Naive thymus-derived CD8-positive, alpha-beta T cell (primary cell): ENCODE results near the gene LEKR1. TPM values are rescaled to one million over a fixed set of nuclear protein-coding genes. Genes with fewer than 3 reads are reported as not detected.

Source experiments
- ATAC-seq, 2 donors: fragments of 150-1000 bp; cut with Tn5 transposase in 1 of 2; sonication (Bioruptor Pico), chemical (Tn5 transposase) in 1 of 2; 1 replicate in 1 of 2; 2 replicates in 1 of 2; pipeline ENCODE4 v1.10.0; 2021; ENCODE audit warnings: mild to moderate bottlenecking in 2 of 2, moderate library complexity in 2 of 2
- POLR2A ChIA-PET: fragments of 350-600 bp; sonication (Branson Sonifier 250); formaldehyde crosslinking; loops from one replicate; lab custom pipeline; 2021; ENCODE audit warnings: antibody characterized with exemption; lab: Charles Lee
- DNase-seq, 10 donors: peaks; one replicate each; pipeline versions ENCODE4 v3.0.0 to v3.0.0-alpha.2; 2020 to 2022
- H3K27ac Mint-ChIP-seq, 10 donors: one replicate each; pipeline ENCODE4 v1.8.0; 2020 to 2022; ENCODE audit warnings: mild to moderate bottlenecking in 10 of 10, mixed read lengths in 10 of 10, moderate library complexity in 4 of 10, inconsistent platforms in 1 of 10
- H3K27me3 Mint-ChIP-seq, 5 donors: one replicate each; pipeline ENCODE4 v1.8.0; 2021 to 2022; ENCODE audit warnings: mixed read lengths in 5 of 5
- H3K36me3 Mint-ChIP-seq, 3 donors: one replicate each; pipeline ENCODE4 v1.8.0; 2020 to 2022; ENCODE audit warnings: mixed read lengths in 3 of 3, mild to moderate bottlenecking in 2 of 3, inconsistent platforms in 1 of 3
- H3K4me1 Mint-ChIP-seq, 4 donors: one replicate each; pipeline ENCODE4 v1.8.0; 2021 to 2022; ENCODE audit warnings: mixed read lengths in 4 of 4
- H3K4me3 Mint-ChIP-seq, 10 donors: one replicate each; pipeline ENCODE4 v1.8.0; 2020 to 2022; ENCODE audit warnings: mild to moderate bottlenecking in 10 of 10, mixed read lengths in 10 of 10, moderate library complexity in 6 of 10, inconsistent platforms in 1 of 10
- H3K9me3 Mint-ChIP-seq, 9 donors: one replicate each; pipeline ENCODE4 v1.8.0; 2020 to 2022; ENCODE audit warnings: mixed read lengths in 9 of 9, mild to moderate bottlenecking in 3 of 9, inconsistent platforms in 1 of 9, moderate library complexity in 1 of 9
- polyA plus RNA-seq, 3 donors: library from polyadenylated mRNA; unstranded; fragments of 300-500 nt; fragmentation: Illumina TruSeq; gene quantifications; one replicate each; pipeline ENCODE4 v1.2.3, GENCODE V29; 2021
- total RNA-seq, 8 experiments: library from RNA in 2 of 8; stranded (reverse) in 2 of 8; gene quantifications; one replicate each; pipeline ENCODE4 v1.2.3 and lab custom pipeline; 2021 to 2026

Gene LEKR1
- total and polyA plus RNA-seq, 5 experiments from 2014 or later, result 0.33 to 3.0 (median 1.4) TPM

GRCh38 chr3:156811089-156811862, 14.9 kb upstream of the LEKR1 start:
- peaks cover 5 to 49% (median 23%) of the 10 kb centered on the region in 3 donors for H3K36me3 Mint-ChIP-seq
- no peaks in the 10 kb centered on the region for H3K27me3 Mint-ChIP-seq
- POLR2A ChIA-PET, result no interaction called here
- no peak overlapping the region for H3K4me3 Mint-ChIP-seq
- H3K4me1 Mint-ChIP-seq, result peaks cover 8 to 18% (median 11%) of the 10 kb centered on the region in 4 donors
- H3K9me3 Mint-ChIP-seq, result peaks cover 4 to 43% (median 17%) of the 10 kb centered on the region in 9 donors
- DNase-seq (no peak), ATAC-seq (no peak)
- H3K27ac Mint-ChIP-seq, result no peak overlapping the region

DNA sequence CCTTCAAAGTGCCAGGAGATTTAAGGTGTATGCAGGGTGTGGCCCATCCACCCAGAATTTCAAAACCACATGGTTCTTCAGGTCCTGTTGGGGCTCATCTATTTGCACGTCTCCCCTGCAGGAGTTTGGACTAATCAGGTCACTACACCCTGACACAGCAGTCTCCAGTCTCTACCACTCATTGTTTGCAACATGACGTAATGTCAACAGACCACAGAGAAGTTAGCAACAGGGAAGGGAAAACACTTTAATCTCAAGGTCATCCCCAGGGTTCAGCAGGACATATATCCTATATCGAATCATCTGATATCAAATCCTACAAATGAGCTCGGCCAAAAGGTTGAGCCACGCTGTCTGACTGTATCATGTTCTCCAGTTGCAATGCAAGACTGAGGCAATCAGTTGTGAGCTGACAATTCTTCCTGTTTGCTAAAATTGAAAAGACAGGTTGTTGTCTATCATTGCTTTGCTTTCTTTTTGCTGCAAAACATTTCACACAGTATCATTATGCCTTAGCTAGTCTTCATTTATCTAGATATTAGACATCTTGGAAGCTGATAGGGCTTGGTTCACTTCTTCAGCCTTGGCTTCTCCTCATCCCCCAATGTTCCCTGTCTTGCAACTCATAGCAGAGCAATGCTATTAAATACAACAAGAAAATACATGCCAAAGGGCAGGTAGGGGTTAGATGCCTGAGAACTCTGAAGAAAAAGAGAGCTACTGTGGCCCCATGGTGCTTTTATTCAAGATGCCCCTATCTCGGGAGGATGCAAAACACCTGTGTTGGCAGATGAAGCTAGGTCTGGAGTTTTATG, 13.4 kb upstream of the LEKR1 start:
- no peak for ATAC-seq
- no peak overlapping the region for H3K4me3 Mint-ChIP-seq
- peaks cover 4 to 33% (median 7%) of the 10 kb centered on the region in 9 donors for H3K9me3 Mint-ChIP-seq
- H3K36me3 Mint-ChIP-seq, result peaks cover 5 to 46% (median 19%) of the 10 kb centered on the region in 3 donors
- H3K27ac Mint-ChIP-seq, result peak overlapping the region in 3 of 10 donors; percentile 22 to 75 (median 25)
- no peak for DNase-seq
- H3K27me3 Mint-ChIP-seq, result no peaks in the 10 kb centered on the region
- POLR2A ChIA-PET, result no interaction called here
- H3K4me1 Mint-ChIP-seq, result peaks cover 12 to 25% (median 21%) of the 10 kb centered on the region in 4 donors

GRCh38 chr3:156814295-156814694, 11.9 kb upstream of the LEKR1 start:
- Mint-ChIP-seq H3K9me3 (peaks cover 0 to 24% (median 7%) of the 10 kb centered on the region in 9 donors), H3K27ac (peak overlapping the region in 1 of 10 donors; percentile 28), H3K4me1 (peaks cover 17 to 35% (median 26%) of the 10 kb centered on the region in 4 donors), H3K36me3 (peaks cover 5 to 38% (median 14%) of the 10 kb centered on the region in 3 donors), H3K4me3 (no peak overlapping the region), H3K27me3 (no peaks in the 10 kb centered on the region)
- ATAC-seq, result no peak
- no peak for DNase-seq
- POLR2A ChIA-PET, result no interaction called here

DNA sequence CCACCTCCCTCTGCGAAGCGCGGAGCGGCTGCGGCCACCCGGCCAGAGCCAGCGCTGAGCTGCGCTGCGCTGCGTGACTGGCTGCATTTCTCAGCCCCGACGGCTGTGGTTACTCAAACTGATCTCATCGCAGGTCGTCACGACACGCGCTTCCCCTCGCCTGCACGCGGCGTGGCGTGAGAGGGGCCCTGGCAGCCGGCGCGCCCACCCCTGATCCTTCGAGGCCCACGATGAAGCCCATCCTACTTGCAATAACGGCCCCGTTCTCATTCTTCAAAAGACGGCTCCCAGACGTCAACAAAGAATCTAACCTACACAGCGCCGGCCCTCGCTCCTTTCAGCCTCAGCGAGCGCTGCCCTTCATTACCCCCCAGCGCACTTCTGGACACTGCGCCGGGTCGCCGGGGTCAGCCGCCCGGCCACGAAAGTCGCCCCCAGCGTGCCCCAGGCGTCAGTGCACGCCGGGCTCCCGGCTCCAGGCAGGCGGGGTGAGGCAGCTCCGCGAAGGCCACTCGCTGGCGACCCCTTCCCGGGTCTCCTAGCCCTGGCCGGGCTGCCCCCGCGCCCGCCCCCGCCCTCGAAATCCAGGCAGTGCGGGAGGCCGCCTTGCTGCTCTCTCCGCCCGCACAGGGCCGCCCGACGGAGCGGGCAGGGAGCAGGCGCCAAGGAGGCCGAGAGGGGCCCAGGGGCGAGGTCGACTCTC, 9.9 kb upstream of the LEKR1 start:
- Mint-ChIP-seq H3K27ac (peak overlapping the region; percentile 89 to 98 (median 96)), H3K36me3 (peaks cover 0 to 22% (median 4%) of the 10 kb centered on the region in 3 donors), H3K4me3 (peak overlapping the region; percentile 90 to 97 (median 95)), H3K27me3 (no peaks in the 10 kb centered on the region), H3K4me1 (peaks cover 15 to 35% (median 26%) of the 10 kb centered on the region in 4 donors), H3K9me3 (peaks cover 0 to 12% (median 0%) of the 10 kb centered on the region in 9 donors)
- POLR2A ChIA-PET, result interaction anchor here (0.7 to 3.3 kb wide), 5 partner anchors 9 to 344 kb away, joined by 3 to 34 read pairs (median 5); partner anchors contain the start of genes CCNL1 and TIPARP
- DNase-seq (peak; percentile 11 to 80 (median 40)), ATAC-seq (peak; percentile 24 to 42)

DNA sequence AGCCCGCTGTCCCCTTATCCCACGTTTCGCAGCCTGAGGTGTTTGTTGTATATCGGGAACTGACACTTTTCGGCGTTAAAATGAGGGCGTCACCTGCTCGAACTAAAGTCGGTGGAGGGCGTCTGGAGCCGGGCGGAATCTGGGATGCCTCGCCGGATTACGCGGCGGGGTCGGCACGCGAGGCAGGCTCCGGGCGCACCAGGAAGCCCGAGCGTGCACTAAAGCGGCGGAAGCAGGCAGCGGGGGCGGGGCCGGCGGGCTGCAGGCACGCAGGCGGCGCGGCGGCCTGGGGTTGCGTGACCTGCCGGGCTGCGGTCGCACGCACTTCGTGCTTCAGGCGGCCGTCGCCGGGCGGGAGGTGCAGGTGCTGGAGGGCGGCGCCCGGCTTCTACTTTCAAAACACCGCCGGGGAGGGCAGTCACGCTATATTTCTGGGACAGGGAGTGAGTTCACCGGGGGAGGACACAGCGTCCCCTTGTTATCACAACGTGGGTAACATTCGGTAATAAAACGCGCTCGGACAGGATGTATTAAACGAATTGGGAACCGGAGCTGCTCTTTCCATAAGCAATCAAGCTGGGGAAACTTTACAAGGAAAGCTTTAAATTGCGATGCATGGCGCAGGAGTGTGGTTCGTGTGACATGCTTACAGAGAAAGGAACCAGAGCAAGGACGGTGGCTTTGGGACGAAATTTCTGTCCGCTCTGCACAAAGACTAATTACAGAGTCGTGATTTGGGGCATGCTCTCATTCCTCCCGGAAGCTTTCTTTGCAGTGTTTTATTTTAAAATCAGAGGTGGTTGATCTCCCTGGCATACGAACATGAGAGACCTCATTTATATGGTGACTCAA, 9.1 kb upstream of the LEKR1 start:
- no peaks in the 10 kb centered on the region for H3K27me3 Mint-ChIP-seq
- peaks cover 15 to 35% (median 26%) of the 10 kb centered on the region in 4 donors for H3K4me1 Mint-ChIP-seq
- H3K36me3 Mint-ChIP-seq, result peaks cover 0 to 16% (median 4%) of the 10 kb centered on the region in 3 donors
- peak overlapping the region; percentile 89 to 98 (median 96) for H3K27ac Mint-ChIP-seq
- H3K9me3 Mint-ChIP-seq, result peaks cover 0 to 8% (median 0%) of the 10 kb centered on the region in 9 donors
- ATAC-seq (peak; percentile 83 to 87), DNase-seq (peak; percentile 70 to 90 (median 80))
- H3K4me3 Mint-ChIP-seq, result peak overlapping the region; percentile 90 to 97 (median 95)
- POLR2A ChIA-PET, result interaction anchor here (0.6 to 3.3 kb wide), 16 partner anchors 8 to 358 kb away, joined by 3 to 34 read pairs (median 3); partner anchors contain the start of genes CCNL1 and TIPARP

- Mint-ChIP-seq H3K27me3 (no peaks in the 10 kb centered on the region), H3K36me3 (peaks cover 0 to 11% (median 4%) of the 10 kb centered on the region in 3 donors), H3K4me3 (peak overlapping the region; percentile 90 to 97 (median 95)), H3K9me3 (peaks cover 0 to 4% (median 0%) of the 10 kb centered on the region in 9 donors), H3K27ac (peak overlapping the region; percentile 89 to 98 (median 96)), H3K4me1 (peaks cover 15 to 33% (median 24%) of the 10 kb centered on the region in 4 donors)
- ATAC-seq (peak in 1 of 2 donors; percentile 1), DNase-seq (no peak)
- POLR2A ChIA-PET, result interaction anchor here (0.7 to 3.3 kb wide), 12 partner anchors 8 to 358 kb away, joined by 3 to 34 read pairs (median 4); partner anchors contain the start of genes CCNL1 and TIPARP
Measured at GRCh38 chr3:156817646-156818272, 8.4 kb upstream of the LEKR1 start.

- Mint-ChIP-seq H3K4me1 (peaks cover 15 to 31% (median 24%) of the 10 kb centered on the region in 4 donors), H3K4me3 (peak overlapping the region; percentile 19 to 97 (median 95)), H3K9me3 (peaks cover 0 to 4% (median 0%) of the 10 kb centered on the region in 9 donors), H3K27me3 (no peaks in the 10 kb centered on the region), H3K27ac (peak overlapping the region in 9 of 10 donors; percentile 83 to 98 (median 96)), H3K36me3 (peaks cover 0 to 9% (median 4%) of the 10 kb centered on the region in 3 donors)
- DNase-seq, result no peak
- no peak for ATAC-seq
- POLR2A ChIA-PET, result interaction anchor here (1.1 to 3.3 kb wide), 5 partner anchors 9 to 342 kb away, joined by 3 to 34 read pairs (median 13); partner anchors contain the start of genes CCNL1 and TIPARP
Measured at GRCh38 chr3:156818273-156818651, 7.9 kb upstream of the LEKR1 start.

- peak overlapping the region in 1 of 10 donors; percentile 52 for H3K4me3 Mint-ChIP-seq
- H3K9me3 Mint-ChIP-seq, result peaks cover 0 to 3% (median 0%) of the 10 kb centered on the region in 9 donors
- DNase-seq, result no peak
- peak overlapping the region in 7 of 10 donors; percentile 15 to 72 (median 62) for H3K27ac Mint-ChIP-seq
- peaks cover 15 to 27% (median 23%) of the 10 kb centered on the region in 4 donors for H3K4me1 Mint-ChIP-seq
- POLR2A ChIA-PET, result interaction anchor here (1.1 to 3.3 kb wide), 3 partner anchors 144 to 341 kb away, joined by 3 to 34 read pairs (median 15); partner anchors contain the start of genes CCNL1 and TIPARP
- ATAC-seq, result no peak
- H3K27me3 Mint-ChIP-seq, result no peaks in the 10 kb centered on the region
- peaks cover 0 to 4% (median 4%) of the 10 kb centered on the region in 3 donors for H3K36me3 Mint-ChIP-seq
Measured at GRCh38 chr3:156818890-156819289, 7.3 kb upstream of the LEKR1 start.

DNA sequence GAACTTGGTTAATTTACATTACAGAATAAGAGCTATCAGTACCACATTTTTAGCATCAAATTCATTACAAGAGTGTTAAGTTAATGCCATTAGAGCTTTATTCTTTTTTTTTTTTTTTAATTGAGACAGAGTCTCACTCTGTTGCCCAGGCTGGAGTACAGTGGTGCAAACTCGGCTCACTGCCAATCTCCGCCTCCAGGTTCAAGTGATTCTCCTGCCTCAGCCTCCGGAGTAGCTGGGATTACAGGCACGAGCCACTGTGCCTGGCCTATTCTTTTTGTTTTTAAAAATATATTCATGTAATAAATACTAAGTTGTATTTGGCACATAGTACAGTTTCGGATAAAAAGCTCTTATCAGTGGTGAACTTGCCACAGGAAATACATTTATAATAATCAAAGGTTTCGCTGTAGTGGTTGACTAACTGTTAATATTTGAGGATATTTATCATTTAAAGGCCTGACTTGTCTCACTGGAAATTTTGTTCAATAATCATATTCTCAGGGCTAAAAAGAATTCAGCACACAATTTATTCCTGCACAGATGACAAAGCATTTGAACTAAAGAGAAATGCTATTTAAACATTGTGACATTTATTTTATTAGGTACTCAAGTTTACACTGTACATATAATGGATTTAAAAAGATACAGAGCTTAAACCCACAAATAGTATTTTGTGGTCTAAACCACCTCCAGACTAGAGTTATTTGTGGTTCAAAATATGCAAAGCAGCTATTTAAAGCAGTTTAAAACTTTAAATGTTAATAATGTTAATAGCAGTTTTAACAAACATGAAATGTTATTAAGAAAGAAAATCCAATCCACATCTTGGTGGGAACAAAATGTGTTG, 6.1 kb upstream of the LEKR1 start:
- Mint-ChIP-seq H3K4me1 (peaks cover 16 to 27% (median 23%) of the 10 kb centered on the region in 4 donors), H3K27me3 (no peaks in the 10 kb centered on the region), H3K27ac (no peak overlapping the region), H3K9me3 (peaks cover 0 to 3% (median 0%) of the 10 kb centered on the region in 9 donors), H3K36me3 (peaks cover 0 to 4% (median 4%) of the 10 kb centered on the region in 3 donors), H3K4me3 (no peak overlapping the region)
- ATAC-seq, result no peak
- DNase-seq, result no peak
- POLR2A ChIA-PET, result interaction anchor here (0.7 to 1.1 kb wide), 2 partner anchors 31 to 156 kb away, joined by 3 read pairs; no protein-coding TSS in a partner anchor

DNA sequence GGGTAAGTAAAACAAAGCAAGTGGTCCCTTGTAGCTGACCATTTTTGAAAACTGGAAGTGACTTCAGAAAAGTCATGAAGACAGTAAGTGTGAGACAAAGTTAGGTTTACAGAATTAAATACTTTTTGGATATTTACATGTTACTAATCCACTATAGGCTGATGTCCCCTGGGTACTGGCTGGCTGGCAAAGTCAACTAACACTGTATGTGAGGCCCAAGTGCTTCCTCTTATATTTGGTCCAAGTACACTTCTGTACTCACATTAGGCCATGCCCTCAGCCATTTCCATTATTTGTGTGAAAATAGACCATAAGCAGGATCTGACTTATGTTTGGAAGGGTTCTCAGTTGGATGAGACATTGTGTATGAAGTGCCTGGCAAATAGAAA, 5.5 kb upstream of the LEKR1 start:
- Mint-ChIP-seq H3K4me1 (peaks cover 16 to 28% (median 23%) of the 10 kb centered on the region in 4 donors), H3K4me3 (no peak overlapping the region), H3K27ac (no peak overlapping the region), H3K27me3 (no peaks in the 10 kb centered on the region), H3K36me3 (peaks cover 0 to under 1% (median 0%) of the 10 kb centered on the region in 3 donors), H3K9me3 (peaks cover 0 to 3% (median 0%) of the 10 kb centered on the region in 9 donors)
- ATAC-seq, result no peak
- POLR2A ChIA-PET, result no interaction called here
- no peak for DNase-seq
